Measurements from ENCODE around the gene GPC5.

GPC5 gene

GRCh38 chr13:91539286-91540157 lies 141.1 kb downstream of the GPC5 start:
- no peak for DNase-seq (ENCODE audit: low spot score)

GRCh38 chr13:91540158-91540736 lies 141.8 kb downstream of the GPC5 start:
- no peak for DNase-seq (ENCODE audit: low spot score)

DNA sequence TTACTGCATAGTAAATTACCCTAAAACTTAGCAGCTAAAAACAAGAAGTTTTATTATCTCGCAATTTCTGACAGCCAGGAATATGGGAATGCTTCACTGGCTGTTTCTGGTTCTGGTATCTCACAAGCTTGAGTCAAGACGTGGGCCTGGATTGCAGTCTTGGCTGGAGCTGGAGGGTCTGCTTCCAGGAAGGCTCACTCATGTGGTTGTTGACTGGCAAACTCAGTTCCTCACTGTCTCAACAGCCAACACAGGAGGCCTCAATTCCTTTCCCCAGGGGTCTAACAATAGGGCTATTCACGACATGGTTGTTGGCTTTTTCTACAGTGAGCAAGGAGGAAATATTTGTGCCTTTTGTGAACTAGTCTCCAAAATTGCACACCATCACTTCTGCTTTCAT lies 146.3 kb downstream of the GPC5 start:
- no peak for DNase-seq (ENCODE audit: low spot score)

GRCh38 chr13:91546900-91547299 lies 148.5 kb downstream of the GPC5 start:
- DNase-seq (ENCODE audit: low spot score), result no peak

DNA sequence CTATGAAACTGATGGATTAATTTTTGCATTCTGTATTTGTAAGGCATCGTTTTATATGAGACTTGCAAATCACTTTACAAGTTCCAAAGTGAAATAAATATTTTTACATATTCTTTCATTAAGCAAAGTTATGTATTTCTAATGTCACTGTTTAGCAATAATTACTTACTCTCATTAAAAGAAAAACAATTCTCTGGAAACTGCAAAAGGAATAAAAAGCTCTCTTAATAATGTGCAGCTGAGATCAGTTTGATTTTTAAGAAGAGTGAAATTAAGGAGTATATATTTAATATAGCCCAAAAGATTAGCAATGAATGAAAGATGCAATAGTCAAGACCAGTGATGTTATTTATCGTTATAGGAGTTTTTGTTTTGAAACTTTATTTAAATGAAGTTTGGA lies 155.2 kb downstream of the GPC5 start:
- DNase-seq (ENCODE audit: low spot score), result no peak

GRCh38 chr13:91554101-91554500 lies 155.7 kb downstream of the GPC5 start:
- no peak for DNase-seq (ENCODE audit: low spot score)

DNA sequence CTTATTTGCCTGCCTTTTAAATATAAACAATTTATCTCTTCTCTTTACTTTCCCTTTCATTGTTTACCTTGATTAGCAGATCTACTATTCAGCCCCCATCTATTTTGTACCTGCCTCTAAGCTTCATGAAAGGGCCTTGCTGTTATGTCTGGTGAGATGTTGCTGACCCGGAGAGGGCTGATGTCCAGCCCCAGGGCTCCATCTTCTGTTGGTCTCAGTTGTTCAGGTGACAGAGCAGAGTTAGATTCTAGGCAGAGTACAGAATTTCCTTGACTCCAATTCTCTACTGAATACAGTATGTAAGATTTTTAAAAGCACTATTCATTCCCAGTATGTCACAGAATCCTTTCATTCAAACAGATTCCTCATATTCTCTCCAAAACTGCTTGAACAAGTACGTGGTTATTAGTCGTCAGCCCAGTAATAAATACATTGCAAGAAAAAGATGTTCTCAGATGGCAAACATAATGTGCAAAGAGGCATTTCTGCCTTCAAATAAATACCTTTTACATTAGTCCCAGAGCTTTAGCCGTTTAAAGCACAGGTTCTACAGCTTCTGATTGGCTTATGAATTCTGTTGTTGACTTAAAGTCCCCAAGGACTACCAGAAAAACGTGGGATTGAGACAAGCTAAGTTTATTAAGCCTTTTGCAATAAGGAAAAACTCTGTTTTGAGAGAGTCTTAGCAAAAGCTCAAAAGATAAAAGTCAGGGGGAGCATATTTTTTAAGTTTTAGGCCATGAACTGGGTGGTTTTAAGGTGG lies 159.1 kb downstream of the GPC5 start:
- no peak for DNase-seq (ENCODE audit: low spot score)

DNA sequence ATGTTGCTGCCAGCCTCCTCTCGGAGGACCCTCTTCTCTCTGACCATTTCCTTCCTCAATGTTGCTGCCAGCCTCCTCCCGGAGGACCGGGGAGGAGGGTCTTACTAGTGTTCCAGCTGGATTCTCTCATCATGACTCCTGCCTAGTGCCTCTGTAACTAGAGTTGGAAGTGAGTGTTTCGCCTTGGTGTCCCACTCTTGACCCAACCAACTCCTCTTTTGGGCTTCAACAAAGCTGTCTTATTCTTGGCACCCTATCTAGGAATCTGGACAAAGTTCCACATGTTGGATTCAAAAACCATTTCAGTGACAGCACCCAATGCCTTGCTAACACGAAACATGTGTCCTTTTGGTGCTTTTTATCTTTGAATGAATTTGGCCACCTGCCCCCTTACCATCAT lies 165.4 kb downstream of the GPC5 start:
- no peak for DNase-seq (ENCODE audit: low spot score)

GRCh38 chr13:91564396-91564795 lies 166.0 kb downstream of the GPC5 start:
- DNase-seq (ENCODE audit: low spot score), result no peak

- DNase-seq (ENCODE audit: low spot score), result no peak
Observed at GRCh38 chr13:91565296-91565695, 166.9 kb downstream of the GPC5 start.

- DNase-seq (ENCODE audit: low spot score), result no peak
Observed at GRCh38 chr13:91567485-91568207, 169.2 kb downstream of the GPC5 start.

DNA sequence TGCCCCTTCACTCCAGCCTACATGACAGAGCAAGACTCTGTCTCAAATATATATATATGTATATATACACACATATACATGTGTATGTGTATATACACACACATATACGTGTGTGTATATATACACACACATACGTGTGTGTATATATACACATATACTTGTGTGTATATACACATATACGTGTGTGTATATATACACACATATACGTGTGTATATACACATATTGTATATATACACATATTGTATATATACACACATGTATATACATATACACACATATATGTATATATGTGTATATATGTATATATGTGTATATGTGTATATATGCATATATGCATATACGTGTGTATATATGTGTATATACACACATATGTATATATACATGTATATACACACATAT lies 173.3 kb downstream of the GPC5 start:
- no peak for DNase-seq (ENCODE audit: low spot score)

DNA sequence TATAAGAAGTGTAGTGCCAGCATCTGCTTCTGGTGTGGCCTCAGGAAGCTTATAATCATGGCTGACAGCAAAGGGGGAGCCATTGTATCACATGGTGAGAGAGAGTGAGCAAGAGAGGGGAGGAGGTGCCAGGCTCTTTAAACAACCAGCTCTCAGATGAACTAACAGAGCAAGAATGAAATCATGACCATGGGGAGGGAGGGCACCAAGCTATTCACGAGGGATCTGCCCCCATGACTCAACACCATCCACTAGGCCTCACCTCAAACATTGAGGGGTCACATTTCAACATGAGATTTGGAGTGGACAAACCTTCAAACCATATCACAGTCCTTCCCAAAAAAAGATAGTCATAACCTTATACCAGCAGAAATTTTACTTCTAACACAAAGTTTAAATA lies 174.0 kb downstream of the GPC5 start:
- DNase-seq (ENCODE audit: low spot score), result no peak

DNA sequence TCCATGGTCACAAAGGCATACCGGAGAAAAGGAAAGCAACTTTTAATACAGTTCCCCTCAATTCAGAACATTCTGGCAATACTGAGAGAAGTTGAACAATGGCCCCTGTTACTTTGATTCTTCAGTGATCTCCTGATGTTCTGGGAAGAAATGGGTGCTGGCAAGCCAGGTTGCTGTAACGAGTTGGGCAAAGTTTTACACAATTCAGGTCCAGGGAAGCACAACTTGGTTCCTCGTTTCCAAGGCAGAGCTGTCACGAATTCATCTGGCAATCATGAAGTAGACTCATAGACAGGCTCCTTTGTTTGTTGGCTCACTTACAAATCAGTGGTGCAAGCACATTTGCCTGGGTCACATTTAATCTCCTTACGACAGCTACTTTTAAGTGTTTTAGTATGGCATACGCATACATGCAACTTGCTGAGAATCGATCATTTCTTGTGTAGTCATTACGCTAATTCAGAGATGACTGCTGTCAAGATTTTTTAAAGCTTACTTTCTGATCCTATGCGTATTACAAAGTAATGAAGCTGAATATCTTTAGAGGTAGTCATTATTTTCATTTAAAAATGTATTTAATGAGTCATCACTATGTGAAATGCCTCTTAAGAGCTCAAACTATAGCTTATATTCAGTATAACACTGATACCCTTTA lies 174.7 kb downstream of the GPC5 start:
- no peak for DNase-seq (ENCODE audit: low spot score)

GRCh38 chr13:91574766-91575165 lies 176.3 kb downstream of the GPC5 start:
- DNase-seq (ENCODE audit: low spot score), result no peak

DNA sequence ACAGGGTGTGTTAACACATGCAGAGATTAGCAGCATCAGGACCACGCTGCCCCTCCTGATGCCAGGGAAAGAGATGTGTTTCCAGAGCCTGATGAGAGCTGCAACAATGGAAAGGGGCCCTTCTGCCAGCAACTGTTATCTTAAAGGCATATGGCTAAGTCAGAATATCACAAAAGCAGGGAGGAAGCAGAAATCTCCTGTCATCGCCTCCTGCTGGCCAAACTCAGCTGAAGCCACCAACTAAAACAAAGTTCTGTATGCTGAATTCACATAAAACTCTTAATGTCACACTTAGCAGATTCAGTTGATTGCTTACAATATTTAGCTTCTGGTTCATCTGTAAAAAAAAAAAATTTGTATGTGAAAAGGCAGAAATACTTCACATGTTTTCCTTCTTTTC lies 178.2 kb downstream of the GPC5 start:
- DNase-seq (ENCODE audit: low spot score), result no peak

- DNase-seq (ENCODE audit: low spot score), result no peak
Observed at GRCh38 chr13:91579320-91579719, 180.9 kb downstream of the GPC5 start.

DNA sequence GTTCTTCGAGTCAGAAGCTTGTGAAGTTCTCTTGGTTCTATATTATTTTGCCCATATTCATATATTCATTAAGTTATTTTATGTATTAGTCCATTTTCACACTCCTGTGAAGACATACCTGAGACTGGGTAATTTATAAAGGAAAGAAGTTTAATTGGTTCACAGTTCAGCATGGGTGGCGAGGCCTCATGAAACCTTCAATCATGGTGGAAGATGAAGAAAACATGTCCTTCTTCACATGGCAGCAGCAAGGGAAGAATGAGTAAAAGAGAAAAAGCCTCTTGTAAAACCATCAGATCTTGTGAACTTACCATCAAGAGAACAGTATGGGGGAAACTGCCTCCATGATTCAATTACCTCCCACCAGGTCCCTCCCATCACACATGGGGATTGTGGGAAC lies 182.3 kb downstream of the GPC5 start:
- DNase-seq (ENCODE audit: low spot score), result no peak

DNA sequence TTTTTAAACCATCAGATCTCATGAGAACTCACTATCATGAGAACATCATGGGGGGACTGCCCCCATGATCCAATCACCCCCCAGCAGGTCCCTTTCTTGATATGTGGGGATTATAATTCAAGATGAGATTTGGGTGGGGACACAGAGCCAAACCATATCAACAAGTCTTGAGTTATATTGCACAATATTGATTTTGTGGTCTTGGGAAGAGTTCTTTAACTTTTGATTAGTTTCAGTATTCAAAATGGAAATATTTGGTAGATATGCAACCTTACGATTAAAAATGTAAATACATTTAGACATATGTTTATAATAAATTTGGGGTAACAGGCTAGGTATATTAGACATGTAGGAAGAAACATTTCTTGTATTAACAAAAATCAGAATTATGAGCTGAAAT lies 188.2 kb downstream of the GPC5 start:
- no peak for DNase-seq (ENCODE audit: low spot score)

DNA sequence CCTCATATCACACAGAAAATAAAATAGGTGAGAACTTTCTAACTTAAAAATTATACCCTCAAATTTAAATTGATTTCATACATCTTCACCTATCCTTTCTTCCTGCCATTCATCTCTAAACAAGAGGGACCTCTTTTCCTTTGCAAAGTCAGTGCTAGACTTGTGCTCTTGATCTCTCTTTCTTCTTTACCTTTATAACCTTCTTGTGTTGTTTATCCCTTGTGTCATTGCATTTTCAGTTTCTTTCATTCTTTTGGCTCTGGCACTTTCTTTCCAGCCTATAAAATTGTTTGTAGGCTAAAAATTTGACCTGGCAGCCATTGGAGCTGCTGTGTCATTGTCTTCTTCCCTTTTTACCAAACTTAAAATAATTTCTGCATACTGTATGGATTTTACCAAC lies 190.1 kb downstream of the GPC5 start:
- no peak for DNase-seq (ENCODE audit: low spot score)

GRCh38 chr13:91592056-91593014 lies 193.9 kb downstream of the GPC5 start:
- no peak for DNase-seq (ENCODE audit: low spot score)
